ENCODE results near the gene TMEM250.
A peak's percentile ranks its signal among the peaks of the same experiment; 100 is the strongest.

TMEM250 gene

DNA sequence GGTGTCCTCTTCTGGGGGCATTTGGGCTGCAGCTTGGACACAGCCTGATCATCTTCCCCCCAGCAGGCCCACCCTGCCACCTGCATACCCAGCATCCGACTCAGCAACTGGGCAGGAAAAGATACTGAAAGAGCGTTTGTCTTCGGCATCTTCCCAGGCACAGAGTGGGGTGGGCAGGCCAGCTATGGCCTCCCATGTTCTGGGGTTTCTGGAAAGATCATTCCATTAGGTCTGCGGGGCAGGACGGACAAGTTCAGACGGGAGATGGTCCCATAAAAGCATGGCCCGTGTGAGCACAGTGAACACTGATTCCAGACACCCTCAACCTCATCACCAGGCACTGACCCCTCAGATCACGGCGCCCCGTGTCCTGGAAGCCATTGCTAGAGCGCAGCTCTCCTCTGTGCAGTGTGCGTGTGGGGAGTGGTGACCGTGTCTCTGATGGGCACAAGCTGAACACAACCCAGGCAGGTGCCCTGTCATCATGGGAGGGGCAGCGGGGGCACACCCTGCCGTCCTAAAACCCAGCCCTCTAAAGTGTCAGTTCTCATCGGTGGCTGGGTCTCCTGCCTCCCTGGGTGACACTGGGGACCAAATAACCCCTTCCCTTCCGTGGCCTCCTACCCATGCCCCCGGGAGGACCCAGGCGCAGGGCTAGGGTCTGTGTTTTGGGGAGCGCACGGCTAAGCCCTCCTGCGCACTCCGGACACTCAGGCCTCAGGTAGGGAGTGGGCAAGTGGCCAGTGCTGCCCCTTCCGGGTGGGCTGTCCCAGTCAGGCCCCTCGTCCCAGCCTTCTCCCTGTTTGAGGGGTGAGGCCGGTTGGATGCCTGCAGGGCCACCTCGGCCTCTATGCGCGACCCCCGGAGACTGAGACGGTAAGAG, 13.2 kb upstream of the TMEM250 start:
- DNase-seq, result no peak

DNA sequence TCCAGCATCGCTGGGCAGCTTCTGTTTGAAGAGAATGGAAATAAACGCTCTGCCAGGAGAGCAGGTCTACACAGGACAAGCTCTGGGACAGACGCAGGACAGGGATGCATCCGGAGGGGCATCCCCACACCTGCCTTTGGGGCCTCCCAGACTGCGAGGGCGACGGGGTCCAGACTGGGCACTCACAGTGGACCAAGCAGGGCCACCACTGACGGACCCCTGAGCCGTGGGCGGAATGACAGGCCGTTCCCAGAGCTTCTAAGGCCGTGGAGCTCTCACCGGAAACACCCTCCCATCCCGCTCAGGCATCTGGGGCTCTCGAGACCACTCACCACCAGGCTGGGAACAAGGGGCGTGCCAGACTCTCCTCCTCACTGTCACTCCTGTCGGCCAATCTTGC, 10.5 kb upstream of the TMEM250 start:
- no peak for DNase-seq

DNA sequence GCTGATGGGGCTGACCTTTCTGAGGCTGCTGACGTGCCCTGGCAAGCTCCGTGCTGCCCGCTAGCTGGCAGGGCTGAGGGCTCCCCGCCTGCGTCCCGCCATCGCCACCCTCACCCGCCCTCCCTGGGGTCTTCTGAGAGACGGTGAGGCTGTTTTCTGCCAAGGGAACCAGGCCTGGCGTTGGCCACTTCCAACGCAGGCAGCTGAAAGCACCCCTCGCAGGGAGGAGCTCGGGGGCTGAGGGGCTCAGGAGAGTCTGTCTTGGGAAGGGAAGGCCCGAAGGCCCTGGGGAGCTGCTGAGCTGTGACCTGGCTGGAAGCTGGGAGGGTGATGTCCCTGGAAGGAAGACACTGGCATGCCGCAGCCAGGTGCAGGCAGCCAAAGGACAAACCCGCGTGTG, 9.8 kb upstream of the TMEM250 start:
- no peak for DNase-seq

DNA sequence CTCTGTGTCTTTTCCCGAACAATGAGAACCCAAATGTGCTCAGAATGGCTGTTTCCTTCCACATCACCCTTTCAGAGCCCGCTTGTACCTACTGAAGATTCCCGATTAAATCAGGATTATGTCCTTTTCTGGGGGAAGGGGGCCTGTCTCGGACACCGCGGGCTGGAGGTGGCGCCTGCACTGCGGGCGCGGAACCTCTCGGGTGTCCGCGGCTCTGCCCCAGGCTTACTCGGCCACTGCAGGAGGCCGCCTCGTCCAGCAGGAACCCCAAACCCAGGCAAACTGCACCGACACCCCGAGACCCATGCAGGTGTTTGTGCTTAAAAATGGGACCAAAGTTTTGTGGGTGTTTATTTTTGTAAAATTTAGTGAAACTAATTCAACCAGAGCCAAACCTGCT, 8.6 kb upstream of the TMEM250 start:
- no peak for DNase-seq

DNA sequence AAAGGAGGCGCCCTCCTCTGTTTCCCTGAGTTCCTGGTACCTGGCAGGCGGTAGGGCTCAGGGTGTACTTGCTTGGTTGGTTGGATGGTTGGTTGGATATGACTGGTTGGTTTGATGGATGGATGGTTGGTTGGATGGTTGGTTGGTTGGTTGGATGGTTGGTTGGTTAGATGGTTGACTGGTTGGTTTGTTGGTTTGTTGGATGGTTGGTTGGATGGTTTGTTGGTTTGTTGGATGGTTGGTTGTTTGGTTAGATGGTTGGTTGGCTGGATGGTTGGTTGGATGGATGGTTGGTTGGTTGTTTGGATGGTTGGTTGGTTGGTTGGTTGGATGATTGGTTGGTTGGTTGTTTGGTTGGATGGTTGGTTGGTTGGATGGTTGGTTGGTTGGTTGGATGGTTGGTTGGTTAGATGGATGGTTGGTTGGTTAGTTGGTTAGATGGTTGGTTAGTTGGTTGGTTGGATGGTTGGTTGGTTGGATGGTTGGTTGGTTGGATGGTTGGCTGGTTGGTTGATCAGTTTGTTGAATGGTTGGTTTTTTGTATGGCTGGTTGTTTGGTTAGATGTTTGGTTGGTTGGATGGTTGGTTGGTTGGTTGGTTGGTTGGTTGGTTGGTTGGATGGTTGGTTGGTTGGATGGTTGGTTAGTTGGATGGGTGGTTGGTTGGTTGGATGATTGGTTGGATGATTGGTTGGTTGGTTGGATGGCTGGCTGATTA, 6.5 kb upstream of the TMEM250 start:
- DNase-seq, result no peak

DNA sequence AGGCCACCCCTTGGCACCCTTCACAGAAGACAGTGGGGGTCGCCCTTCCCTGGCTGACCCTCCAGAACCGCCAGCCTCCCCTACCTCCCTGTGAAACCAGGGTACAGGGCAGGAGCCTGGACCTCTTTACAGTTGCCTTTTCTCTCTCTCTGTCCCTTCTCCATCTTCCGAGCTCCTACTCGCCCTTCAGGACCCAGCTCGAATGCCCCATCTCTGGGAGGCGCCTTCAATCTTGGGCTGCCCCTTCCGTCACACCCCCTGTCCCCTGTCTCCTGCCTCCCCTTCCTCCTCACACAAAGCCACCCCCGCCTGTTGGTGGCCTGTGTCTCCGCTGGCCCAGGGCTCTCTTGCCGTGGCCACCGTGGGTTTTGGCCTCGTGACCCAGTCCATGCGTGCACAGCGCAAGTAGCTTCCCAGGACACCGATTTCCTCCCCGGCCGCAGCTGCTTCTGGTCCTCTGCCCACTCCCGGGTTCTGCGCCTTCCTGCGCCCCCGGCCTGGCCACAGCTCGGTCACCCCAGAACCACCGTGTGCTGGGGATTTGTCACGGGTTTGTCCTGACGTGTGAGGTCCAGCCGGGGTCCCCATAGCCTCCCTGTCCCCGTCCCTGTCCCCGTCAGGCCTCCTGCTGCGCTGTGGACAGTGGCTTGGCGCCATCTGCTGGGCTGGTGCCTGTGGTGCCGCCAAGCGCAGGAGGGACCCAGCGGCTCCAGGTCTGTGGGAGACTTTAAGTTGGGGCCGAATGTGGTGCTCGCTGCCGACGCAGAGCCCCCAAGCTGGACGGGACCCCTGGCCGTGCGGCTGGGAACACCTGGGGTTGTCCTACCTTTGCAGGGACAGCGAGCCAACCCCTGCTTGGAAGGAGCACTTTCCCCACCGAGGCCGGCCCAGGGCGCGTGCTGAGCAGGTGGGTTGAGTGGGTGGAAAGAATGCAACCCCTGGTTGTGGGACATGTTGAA, 4.0 kb upstream of the TMEM250 start:
- peak; percentile 86 for DNase-seq

DNA sequence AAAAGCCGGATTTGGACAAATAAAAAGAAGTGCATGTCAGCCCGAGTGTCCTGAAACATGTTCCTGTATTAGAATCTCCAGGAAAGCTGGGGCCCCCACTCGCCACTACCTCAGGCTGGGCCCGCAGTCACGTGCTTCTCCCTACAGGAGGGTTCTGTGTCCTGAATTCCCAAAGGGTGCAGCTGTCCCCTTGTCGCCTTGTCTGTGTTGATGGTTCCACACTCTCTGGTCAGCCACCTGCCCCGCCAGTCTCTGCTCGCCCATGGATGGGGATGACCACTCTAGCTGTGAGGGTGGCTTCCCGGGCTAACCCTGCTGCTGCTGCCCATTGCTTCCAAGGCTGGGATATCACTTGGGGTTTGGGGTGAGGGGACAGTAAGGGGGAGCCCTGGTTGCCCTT, 3.1 kb upstream of the TMEM250 start:
- no peak for DNase-seq

DNA sequence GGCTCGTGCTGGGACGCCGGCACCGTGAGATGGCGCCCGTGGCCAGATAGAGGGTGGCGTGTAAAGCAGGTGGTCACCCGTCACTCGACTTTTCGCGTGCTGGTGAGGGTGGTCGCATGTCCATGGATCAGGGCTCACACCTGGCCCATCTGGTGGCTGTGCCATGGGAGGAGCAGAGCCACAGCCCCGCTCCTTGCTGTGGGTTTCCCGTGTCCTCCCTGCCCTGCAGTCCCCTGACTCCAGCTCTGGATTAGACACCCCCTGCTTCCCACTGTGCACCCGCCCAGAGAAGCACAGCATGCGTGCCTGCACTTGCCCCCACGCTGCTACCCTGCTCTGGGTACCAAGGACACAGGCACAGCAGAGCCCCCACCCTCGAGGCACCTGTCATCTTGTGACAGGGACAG, 1.8 kb upstream of the TMEM250 start:
- DNase-seq, result no peak

DNA sequence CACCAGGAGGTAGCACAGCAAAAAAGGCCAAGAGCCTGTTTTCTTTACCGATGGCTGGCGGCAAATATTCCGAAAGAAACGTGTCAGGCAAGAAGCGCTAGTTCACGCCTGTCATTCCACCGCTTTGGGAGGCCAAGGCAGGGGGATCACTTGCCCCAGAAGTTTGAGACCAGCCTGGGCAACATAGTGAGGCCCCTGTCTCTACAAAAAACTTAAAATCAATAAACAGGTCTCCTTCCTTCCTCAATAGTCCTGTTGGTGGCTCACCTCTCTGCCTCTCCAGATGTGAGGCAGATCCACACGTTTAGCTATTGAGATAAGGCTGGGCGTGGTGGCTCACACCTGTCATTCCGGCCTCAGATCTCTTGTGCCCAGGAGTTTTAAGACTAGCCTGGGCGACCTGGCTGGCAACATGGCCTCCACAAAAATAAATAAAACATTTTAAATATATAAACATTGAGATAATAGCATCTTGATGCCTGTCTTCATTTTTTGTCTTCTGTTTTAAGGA, 1.3 kb upstream of the TMEM250 start:
- no peak for DNase-seq

DNA sequence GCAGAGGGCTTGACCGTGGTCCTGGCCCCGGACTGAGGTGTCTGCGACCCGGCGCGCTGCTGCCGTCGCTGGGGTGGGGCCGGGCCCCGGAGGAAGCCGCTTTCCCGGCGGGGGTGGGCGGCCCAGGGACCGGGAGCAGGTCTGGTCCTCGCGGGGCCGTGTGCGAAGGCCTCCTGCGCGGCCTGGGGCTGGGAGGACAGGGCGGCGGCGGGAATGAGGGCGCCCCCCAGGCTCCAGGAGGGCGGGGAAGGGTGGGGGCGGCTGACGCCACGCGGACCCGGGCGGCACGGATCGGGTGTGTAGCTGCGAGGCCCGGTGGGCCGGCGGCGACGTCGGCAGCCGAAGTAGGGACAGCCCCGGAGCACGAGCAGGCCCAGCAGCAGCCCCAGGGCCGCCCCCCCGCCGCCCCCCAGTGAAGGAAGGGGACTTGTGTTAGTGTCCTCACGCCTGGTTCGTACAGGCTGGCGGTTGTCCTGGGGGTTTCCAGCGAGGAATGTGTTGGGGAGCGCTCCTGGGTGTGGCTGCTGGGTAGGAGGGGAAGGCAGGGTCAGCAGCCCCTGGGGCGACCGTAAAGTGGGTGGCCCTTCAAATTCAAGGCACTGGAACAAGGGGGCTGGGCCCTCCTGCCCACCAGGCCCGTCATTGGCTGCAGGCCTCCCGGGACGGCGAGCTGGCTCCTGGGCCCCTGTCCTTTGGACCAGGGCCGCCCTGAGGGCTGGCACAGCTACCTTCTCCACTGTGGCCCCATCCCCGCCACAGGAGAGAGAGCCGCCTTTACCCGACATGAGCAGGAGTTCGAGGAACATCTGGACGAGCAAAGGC, 597 bp upstream of the TMEM250 start:
- DNase-seq, result no peak

DNA sequence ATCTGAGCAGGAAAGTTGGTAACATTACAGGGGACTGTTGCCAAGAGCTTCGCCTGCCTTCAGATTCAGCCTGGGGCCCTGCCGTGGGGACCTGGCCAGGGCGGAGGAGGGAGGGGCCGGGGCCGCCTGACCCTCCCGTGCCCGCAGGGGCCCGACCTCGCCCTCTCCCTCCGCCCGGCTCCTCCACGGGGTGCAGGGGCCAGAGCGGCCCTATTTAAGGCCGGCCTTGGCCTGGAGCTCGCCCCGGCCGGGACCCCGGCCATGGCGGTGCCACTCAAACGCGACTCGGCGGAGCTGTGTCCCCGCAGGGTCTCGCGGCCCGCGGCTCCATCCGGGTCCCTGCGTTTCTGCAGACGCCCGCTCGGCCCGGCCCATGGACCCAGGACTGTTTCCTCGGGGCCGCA, 757 bp downstream of the TMEM250 start:
- no peak for DNase-seq

DNA sequence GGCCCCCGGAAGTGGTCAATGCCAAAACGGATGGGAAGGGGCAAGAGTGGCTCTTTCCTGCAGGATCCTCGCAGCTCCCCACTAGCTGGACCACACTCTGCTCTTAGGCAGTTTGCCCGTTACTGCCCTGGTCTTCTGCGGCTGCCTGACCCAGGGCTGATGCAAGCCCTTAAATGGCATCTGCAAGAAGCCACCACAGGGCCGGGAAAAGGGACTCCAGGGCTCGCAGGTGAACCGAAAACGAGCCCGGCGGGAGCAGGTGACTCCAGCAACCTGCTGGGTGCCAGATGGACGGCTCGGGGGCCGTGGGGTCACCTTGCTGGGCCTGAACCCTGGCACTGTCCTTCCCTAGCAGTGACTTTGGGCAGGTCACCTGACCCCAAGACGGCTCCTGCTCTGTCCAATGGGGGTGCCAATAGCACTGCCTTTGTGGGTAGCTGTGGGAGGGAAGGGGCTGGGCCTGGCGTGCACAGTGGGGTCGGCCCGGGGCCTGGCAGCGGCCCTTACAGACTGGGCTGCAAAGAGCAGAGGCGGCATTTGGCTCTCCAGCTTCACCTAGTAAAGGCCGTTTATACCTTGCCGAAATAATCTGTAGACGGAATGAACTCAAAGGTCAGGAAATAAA, 1.3 kb downstream of the TMEM250 start:
- DNase-seq, result peak; percentile 73

DNA sequence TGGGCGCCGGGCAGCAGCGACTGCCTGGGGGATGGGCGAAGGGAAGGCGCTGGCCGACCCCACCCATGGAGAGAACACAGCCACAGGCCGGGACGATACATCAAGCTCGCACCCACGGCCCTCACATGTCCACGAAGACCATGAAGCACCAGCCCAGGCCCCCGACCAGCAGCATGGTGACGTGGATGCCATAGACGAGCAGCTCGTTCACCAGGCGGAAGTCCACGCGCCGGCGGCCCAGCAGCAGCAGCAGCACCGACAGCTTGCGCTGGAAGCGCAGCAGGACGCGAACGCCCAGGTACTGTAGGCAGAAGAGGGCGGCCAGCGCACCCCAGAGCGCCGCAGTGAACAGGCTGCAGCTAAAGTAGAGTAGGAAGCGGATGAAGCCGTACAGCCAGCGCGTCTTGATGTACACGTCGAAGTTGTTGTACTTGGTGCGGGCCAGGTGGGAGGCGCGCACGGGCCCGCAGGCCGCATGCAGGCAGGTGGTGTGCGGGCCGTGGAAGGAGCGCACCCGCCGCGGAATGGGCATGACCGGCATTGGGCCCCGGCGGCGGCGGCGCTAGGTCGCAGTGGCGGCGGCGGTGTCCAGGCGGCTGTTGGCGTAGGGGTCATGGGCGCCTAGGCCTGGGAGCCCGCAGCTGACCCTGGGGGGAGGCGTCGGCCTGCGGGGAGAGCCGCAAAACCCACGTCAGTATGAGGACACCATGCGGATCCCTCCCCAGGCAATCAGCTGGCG, 2.1 kb downstream of the TMEM250 start:
- DNase-seq, result no peak

DNA sequence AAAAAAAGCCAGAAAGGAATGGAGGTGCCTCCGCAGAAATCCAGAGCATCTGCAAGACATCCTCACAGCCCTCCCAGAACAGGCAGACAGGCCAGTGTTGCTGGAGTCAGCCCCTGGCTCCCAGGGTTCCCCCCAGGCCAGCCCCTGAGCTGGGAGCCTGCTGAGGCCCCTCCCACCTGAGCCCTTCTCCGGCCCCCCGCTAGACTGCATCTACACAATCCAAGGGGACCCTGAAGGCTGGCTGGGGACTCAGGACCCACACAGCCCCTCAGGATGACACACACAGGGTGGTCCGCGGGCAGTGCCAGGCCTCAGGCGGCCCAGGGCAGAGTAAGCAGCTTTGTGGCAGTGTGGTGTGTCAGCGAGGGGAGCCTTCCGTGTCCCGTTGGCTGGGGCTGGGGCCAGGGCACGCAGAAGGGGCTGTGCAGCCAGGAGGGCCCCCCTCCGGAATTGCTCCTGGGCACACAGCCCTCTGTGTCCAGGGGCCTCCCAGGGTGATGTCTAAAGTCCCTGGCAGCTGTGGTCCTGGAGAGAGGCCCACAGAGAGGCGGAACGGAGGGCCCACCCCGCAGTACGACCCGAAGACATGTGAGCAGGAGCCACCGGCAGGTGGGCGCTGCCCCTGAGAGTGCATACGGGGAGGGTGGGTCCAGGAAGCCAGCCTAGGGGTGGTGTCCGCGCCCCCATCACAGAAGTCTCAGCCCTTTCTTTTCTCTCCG, 2.9 kb downstream of the TMEM250 start:
- no peak for DNase-seq

DNA sequence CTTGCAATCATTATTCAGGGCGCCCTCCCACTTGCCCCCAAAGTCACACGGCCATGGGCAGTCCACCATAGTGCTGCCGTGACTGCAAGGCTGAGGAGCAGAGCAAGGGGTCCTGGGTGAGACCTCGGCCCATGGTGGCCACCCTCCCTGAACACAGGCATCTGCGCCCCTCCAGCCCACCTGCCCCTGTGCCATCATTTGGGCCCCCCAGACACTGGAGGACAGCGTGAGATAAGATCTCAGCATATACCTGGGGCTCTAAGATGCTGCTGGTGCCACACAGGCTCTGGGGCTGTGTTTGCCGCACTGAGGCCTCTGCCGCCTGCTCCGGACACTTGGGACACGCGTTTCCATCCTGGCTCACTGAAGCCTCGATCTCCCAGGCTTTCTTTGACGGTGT, 3.5 kb downstream of the TMEM250 start:
- DNase-seq, result no peak

DNA sequence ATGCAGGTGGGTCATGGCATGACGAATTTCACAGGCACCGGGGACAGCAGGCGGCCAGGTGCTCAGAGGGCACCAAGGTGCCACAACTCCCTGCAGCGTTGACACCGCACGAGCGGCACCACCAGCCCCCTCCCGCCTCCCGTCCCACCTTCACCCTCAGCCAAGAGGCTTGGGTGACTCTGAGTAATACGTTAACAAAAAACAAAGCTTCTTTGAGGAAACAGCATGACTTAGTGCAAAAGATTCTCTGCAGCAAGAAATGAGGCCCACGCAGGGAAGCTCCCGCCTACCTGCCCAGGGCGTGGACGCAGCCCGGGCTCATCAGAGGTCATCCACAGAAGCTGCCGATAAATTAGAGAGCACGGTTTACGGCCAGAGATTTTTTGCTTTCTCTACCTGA, 4.1 kb downstream of the TMEM250 start:
- DNase-seq, result no peak

DNA sequence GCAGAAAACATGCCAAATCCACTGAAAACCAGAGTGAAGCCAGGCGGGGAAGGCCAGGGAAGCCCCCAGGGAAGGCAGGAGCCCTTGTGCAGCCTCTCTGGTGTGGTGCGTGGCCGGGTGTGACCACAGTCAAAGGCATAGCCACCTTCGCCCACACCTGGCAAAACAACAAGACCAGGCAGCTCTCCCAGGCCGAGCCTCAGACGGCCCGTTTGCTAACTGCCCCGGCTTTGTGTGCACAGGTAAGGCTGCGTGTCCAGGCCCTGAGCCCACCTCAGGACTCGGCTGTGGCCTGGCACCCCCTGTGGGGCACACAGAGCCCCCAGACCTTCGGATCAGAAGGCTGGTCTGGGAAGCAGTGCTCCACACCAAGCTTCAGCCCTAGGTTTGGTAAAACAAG, 6.1 kb downstream of the TMEM250 start:
- no peak for DNase-seq

DNA sequence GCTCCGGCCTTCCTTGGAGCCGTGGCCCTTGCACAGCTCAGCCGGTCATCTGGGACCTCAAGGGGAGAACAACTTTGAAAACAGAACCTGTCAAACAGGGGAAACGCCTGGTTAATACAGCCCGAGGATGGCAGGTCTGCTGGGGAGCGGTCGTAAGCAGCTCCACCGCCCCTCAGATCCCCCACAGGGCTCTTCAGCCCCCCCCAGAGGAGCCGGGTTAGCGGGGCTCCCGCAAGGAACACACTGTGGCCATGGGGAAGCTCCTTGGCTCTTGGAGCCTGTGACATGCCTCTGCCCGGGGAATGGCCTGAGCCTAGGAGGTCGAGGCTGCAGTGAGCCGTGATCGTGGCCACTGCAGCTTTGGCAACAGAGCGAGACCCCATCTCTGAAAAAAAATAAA, 6.8 kb downstream of the TMEM250 start:
- DNase-seq, result no peak

DNA sequence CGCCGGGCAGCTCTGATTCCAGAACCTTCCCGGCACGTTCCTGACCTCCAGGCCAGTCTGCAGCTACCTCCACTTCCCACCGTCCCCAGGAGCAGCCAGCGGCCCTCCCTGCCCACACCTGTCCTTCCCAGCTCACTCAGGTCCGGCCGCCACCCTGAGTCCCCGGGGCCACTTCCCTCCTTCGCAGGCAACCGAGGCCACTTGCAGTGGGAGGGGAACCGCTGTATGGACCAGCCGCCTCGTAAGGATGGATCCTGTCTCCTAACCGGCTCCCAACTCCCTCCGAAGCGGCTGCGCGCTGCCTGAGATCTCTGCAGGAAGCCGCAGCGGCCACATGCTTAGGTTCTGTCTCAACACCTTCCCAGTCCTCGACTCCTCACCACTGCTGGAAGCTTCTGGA, 7.5 kb downstream of the TMEM250 start:
- DNase-seq, result no peak
